K562 treated with DMSO at 1 percent for 12 hours (cell line): Measurements from ENCODE around the gene HBEGF. TPM values are rescaled to one million over a fixed set of nuclear protein-coding genes. Genes with fewer than 3 reads are reported as not detected.

ENCODE experiments used
- total RNA-seq: library from RNA; unstranded; fragments of 300-600 nt; gene quantifications from 2 replicates; pipeline ENCODE4 v1.2.3, GENCODE V29; 2022; ENCODE audit not compliant: insufficient read depth

HBEGF gene
- total RNA-seq, result 0.57 and 2.9 TPM in 2 replicates

GRCh38 chr5:140346348-140347221, at the start of gene HBEGF:
Gene HBEGF, minus strand, starts transcription at chr5:140346603. Its CDS starts 275 bp downstream, at chr5:140346328.

DNA sequence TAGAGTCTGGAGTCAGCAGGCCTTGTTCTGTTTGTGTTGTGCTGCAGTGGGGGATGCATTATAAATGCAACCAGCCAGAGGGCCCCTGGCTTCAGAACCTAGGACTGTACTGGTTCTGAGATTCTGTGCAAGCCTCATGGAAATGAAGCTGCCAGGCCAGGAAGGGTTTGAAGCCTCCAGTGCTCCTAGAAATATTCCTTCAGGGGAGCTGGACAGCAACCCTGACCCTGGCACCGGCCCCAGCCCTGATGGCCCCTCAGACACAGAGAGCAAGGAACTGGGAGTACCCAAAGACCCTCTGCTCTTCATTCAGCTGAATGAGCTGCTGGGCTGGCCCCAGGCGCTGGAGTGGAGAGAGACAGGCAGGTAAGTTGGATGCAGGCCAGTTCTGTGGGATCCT, 13.7 kb upstream of the HBEGF start, which contains the start of gene SLC4A9:
TSS of gene SLC4A9 (plus strand) at position 94 of the 400 bp plus-strand sequence. CDS start at position 137, 43 bp downstream.

GRCh38 chr5:140302786-140303639, 43.4 kb downstream of the HBEGF start, which contains the start of gene PFDN1:
Gene PFDN1, minus strand, starts transcription at chr5:140303101. Its CDS starts 28 bp downstream, at chr5:140303073.

Other genes starting within 250 kb of the HBEGF start
- gene PURA, start 232.5 kb downstream of the HBEGF start, total RNA-seq, result 4.1 and 11.7 TPM in 2 replicates
- gene IGIP, start 220.7 kb downstream of the HBEGF start, total RNA-seq, result 0.67 and 2.8 TPM in 2 replicates
- gene CYSTM1, start 171.4 kb downstream of the HBEGF start, total RNA-seq, result 110 and 116 TPM in 2 replicates
- gene PFDN1, start 43.5 kb downstream of the HBEGF start, total RNA-seq, result 64.8 and 83.1 TPM in 2 replicates
- gene SLC4A9, start 13.6 kb upstream of the HBEGF start, total RNA-seq, result not detected in 2 replicates
- 23.4 and 87.3 TPM in 2 replicates for gene ANKHD1, start 55.2 kb upstream of the HBEGF start, total RNA-seq
- gene EIF4EBP3, start 201.1 kb upstream of the HBEGF start, total RNA-seq, result 5.1 TPM in 1 of 2 replicates, not detected in the other
- 32.8 and 34.4 TPM in 2 replicates for gene SRA1, start 210.9 kb upstream of the HBEGF start, total RNA-seq
- 7.1 and 18.0 TPM in 2 replicates for gene APBB3, start 218.0 kb upstream of the HBEGF start, total RNA-seq
- 77.4 and 188 TPM in 2 replicates for gene SLC35A4, start 218.2 kb upstream of the HBEGF start, total RNA-seq